ENCODE results near the gene CENPF.

The CENPF gene

GRCh38 chr1:214698559-214698958 is 95.6 kb downstream of the CENPF start:
- Histone ChIP-seq H3K4me1 (ENCODE audit: insufficient read depth, low read length) (no peaks in the 10 kb centered on the region), H3K36me3 (ENCODE audit: insufficient read depth, low read length) (no peaks in the 10 kb centered on the region), H3K27ac (ENCODE audit: low read length) (no peak overlapping the region), H4K20me1 (ENCODE audit: insufficient read depth, low read length) (no peaks in the 10 kb centered on the region), H3K79me2 (ENCODE audit: insufficient read depth, low read length) (no peaks in the 10 kb centered on the region), H3K4me2 (ENCODE audit: insufficient read depth, low read length) (no peak overlapping the region), H3K27me3 (ENCODE audit: insufficient read depth, low read length, poor library complexity) (no peaks in the 10 kb centered on the region), H3K9ac (ENCODE audit: low read depth, low read length) (no peak overlapping the region), H2AFZ (ENCODE audit: low read depth, low read length) (no peak overlapping the region), H3K9me3 (ENCODE audit: insufficient read depth, low read length, severe bottlenecking) (no peaks in the 10 kb centered on the region), H3K4me3 (ENCODE audit: low read depth in 1 of 2, low read length in 2 of 2) (no peak overlapping the region)
- no peak for ATAC-seq (ENCODE audit: insufficient read depth, low read depth)
- TF ChIP-seq EZH2 (IDR thresholded peaks at IDR 0.05; ENCODE audit: borderline replicate concordance, low read depth, low read length, severe bottlenecking) (no peak), CTCF (IDR thresholded peaks at IDR 0.05; ENCODE audit: borderline replicate concordance, extremely low read depth, low read length, poor library complexity, severe bottlenecking) (no peak)
- DNase-seq = no peak

- Histone ChIP-seq H3K4me3 (ENCODE audit: low read depth in 1 of 2, low read length in 2 of 2) (no peak overlapping the region), H2AFZ (ENCODE audit: low read depth, low read length) (no peak overlapping the region), H3K27me3 (ENCODE audit: insufficient read depth, low read length, poor library complexity) (no peaks in the 10 kb centered on the region), H3K79me2 (ENCODE audit: insufficient read depth, low read length) (no peaks in the 10 kb centered on the region), H4K20me1 (ENCODE audit: insufficient read depth, low read length) (no peaks in the 10 kb centered on the region), H3K9ac (ENCODE audit: low read depth, low read length) (no peak overlapping the region), H3K9me3 (ENCODE audit: insufficient read depth, low read length, severe bottlenecking) (no peaks in the 10 kb centered on the region), H3K4me1 (ENCODE audit: insufficient read depth, low read length) (no peaks in the 10 kb centered on the region), H3K36me3 (ENCODE audit: insufficient read depth, low read length) (no peaks in the 10 kb centered on the region), H3K27ac (ENCODE audit: low read length) (no peak overlapping the region), H3K4me2 (ENCODE audit: insufficient read depth, low read length) (no peak overlapping the region)
- DNase-seq = no peak
- ATAC-seq (ENCODE audit: insufficient read depth, low read depth) = no peak
- TF ChIP-seq EZH2 (IDR thresholded peaks at IDR 0.05; ENCODE audit: borderline replicate concordance, low read depth, low read length, severe bottlenecking) (no peak), CTCF (IDR thresholded peaks at IDR 0.05; ENCODE audit: borderline replicate concordance, extremely low read depth, low read length, poor library complexity, severe bottlenecking) (no peak)
Observed at GRCh38 chr1:214700437-214700836, 97.4 kb downstream of the CENPF start.

DNA sequence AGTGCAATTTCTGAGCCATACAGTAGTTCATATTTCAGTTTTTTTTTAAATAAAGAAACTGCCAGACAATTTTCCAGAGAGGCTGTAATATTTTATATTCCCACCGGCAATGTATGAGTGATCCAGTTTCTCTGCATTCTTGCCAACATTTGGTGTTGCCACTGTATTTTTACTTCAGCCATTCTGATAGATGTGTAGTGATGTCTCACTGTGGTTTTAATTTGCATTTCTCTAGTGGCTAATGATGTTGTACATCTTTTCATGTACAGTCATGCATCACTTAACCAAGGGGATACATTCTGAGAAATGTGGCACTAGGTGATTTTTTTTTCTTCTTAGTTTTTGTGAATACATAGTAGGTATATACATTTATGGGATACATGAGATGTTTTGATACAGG is 99.6 kb downstream of the CENPF start:
- H3K27me3 ChIP-seq (ENCODE audit: insufficient read depth, low read length, poor library complexity) = no peaks in the 10 kb centered on the region
- H3K9ac ChIP-seq (ENCODE audit: low read depth, low read length) = no peak overlapping the region
- no peak overlapping the region for H3K4me3 ChIP-seq (ENCODE audit: low read depth in 1 of 2, low read length in 2 of 2)
- no peaks in the 10 kb centered on the region for H3K9me3 ChIP-seq (ENCODE audit: insufficient read depth, low read length, severe bottlenecking)
- no peak overlapping the region for H2AFZ ChIP-seq (ENCODE audit: low read depth, low read length)
- H3K4me2 ChIP-seq (ENCODE audit: insufficient read depth, low read length) = no peak overlapping the region
- H3K4me1 ChIP-seq (ENCODE audit: insufficient read depth, low read length) = no peaks in the 10 kb centered on the region
- no peak overlapping the region for H3K27ac ChIP-seq (ENCODE audit: low read length)
- no peaks in the 10 kb centered on the region for H3K36me3 ChIP-seq (ENCODE audit: insufficient read depth, low read length)
- DNase-seq = no peak
- TF ChIP-seq EZH2 (IDR thresholded peaks at IDR 0.05; ENCODE audit: borderline replicate concordance, low read depth, low read length, severe bottlenecking) = no peak
- no peak for TF ChIP-seq CTCF (IDR thresholded peaks at IDR 0.05; ENCODE audit: borderline replicate concordance, extremely low read depth, low read length, poor library complexity, severe bottlenecking)
- H3K79me2 ChIP-seq (ENCODE audit: insufficient read depth, low read length) = no peaks in the 10 kb centered on the region
- no peak for ATAC-seq (ENCODE audit: insufficient read depth, low read depth)
- H4K20me1 ChIP-seq (ENCODE audit: insufficient read depth, low read length) = no peaks in the 10 kb centered on the region
